GM21723 (cell line): ENCODE results near the gene FHIT.

Experiments
- ATAC-seq: cut with Tn5 transposase; IDR thresholded peaks from one replicate; pipeline ENCODE4 v1.9.1; 2021; ENCODE audit warnings: mild to moderate bottlenecking, moderate library complexity; ENCODE audit not compliant: unreplicated experiment

Gene FHIT

DNA sequence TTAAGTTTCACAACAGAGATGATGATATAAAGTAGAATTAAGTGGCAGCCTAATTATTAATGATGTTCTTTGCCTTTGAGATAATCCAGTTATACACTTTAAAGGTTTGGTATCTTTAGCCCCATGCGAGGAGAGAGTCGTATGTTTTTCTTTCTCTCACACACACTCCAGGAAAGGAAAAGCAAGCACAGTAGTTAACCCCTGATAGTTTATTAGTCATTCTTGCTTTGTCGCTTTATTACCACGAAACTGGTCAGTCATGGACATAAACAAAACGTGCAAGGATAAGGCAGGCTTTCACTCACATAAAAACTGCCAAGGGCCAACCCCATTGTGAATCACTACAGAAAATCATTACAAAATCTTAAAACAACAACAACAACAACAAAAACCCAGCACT, 866.9 kb downstream of the FHIT start:
- no peak for ATAC-seq

DNA sequence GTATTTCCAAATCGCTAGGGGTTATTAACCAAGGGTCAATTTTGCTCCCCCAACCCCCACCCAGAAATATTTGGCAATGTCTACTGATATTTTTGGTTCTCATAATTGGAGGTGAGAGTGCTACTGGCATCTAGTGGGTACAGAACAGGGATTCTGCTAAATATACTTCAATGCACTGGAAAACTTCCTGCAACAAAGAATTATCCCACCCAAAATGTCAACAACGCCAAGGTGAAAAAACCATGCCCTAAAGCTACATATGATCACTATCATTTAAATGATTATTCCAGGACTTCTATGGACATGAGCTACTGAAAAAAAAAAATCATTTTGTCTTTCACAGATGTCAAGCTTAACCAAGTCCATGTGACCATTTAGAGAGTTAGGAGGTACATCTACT, 867.9 kb downstream of the FHIT start:
- no peak for ATAC-seq

DNA sequence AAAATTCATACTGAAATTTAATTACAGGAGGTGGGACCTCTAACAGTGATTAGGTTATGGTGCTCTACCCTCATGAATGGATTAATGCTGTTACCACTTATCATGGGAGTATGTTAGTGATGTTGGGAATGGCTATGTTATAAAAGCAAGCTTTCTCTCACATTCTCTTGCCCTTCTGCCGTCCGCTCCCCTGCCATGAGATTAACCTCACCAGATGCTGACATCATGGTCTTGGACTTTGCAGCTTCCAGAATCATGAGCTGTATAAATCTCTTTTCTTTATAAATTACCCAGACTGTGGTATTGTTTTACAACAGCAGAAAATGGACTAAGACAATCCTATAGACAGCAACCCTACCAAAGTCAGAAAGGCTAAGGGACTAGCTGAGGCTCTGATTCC, 884.8 kb downstream of the FHIT start:
- ATAC-seq, result no peak

DNA sequence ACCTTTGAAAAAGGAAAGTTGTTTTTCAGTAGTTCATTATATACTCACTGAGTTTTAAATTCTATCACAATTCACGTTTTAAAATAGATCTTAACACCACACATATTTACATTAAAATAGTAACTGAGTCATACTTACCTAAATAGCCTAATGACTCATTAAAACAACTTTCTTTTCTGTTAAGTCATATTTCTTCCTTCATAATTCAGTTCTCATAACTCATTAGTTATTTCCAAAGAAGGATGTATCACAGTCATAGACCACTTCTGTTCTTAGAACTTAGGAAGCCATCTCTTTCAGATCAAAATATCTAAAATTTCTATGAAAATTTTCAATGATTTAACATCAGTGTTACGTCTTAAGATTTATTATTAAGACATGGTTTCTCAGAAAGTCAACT, 885.9 kb downstream of the FHIT start:
- no peak for ATAC-seq

DNA sequence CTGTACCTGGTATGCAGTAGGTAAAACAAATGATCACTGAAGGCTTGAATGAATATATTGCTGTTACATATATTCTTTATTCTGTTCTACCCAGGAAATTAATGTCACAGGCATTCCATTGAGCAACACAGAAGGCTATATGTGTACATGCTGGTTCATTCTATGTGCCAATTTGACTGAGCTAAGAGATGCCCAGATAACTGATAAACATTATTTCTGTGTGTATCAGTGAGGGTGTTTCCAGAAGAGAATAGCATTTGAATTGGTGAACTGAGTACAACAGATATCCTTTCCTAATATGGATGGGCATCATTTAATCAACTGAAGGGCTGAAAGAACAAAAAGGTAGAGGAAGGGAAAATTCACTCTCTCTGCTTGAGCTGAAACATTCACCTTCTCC, 886.8 kb downstream of the FHIT start:
- no peak for ATAC-seq

DNA sequence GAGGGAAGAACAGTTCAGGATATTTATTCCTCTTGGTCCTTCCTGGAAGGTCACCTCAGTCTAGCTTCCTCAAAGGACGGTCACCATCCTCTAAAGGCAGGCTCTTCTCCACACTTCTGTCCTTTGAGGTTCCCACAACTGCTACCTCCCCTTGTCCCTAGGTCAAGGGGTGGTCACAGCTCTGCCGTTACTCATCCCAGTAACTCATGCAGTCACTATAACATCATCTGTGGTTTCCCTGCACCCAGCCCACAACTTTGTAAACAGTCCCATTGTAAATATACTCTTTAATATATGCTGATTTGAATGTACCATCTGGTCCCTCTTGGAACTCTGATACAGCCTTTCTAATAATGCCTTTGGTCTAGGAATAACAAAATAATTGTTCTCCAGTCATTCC, 887.4 kb downstream of the FHIT start:
- no peak for ATAC-seq

DNA sequence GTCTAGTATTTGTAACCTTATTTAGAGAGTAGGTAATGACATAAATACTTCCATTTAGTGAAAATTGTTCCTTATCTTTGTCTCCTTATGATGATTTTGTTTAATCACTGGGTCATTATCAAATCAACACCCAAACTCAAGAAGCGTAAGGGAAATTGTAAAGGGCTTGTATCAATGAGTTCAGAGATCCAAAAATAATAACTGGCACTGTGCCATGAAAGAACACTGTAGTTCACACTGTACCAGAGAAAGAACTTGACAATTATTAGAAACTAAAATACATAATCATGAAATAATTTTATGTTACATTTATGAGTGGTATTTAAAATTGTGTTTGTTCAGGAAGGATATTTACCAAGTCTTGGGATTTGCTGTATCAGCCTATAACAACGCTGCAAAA, 895.4 kb downstream of the FHIT start:
- no peak for ATAC-seq

DNA sequence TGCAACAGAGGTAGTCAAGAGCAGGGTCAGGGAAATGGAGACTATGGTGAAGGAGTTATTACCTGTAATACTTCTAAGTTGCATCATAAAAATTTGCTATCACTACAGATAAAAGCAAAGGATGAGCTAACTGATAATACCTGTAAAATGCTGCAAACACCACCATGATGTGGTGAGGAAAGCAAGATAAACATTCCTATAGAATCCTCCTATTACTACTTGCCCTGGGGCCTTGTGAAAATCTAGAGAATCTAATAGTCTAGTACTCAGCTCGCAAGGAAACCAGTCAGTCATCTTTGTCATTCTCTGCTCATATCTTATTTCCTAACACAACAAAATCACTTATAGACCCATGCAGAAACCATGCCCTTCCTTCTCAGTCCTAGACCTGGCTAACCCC, 899.8 kb downstream of the FHIT start:
- ATAC-seq, result no peak

DNA sequence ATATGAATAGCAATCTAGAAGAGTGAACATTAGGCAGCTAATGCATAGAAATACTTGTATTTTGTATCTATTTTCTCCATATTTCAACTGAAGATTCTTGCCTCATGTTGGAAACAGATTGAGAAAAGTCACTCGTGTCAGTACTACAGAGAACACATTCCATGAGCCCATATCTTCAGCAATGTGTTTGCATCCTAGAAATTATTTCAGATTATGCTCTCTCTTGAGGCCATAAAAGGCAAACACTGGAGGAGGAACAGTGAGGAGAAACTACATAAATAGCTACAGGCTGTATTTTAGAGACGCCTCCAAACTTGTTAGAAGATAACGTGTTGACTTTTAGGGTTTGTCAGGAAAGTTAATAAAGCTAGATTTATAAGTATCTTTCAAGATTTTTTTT, 906.9 kb downstream of the FHIT start:
- ATAC-seq, result no peak

DNA sequence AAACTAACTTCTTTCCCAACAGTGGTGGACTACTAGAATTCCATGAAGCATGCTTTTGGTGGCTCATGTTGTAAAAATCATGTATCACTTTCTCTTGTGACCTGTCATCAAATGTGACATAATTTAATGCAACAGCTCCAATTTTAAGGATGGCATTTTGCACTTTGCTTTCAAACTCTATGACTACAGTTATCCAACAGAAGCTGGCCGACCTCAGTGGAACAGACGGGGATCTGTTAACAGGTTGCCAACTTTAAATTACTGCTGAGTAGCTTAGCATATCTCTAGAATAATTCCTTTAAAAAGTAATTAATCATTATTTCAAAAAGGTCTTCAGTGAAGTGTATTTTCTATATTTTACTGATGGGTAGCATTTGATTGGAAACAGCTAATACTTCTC, 907.4 kb downstream of the FHIT start:
- ATAC-seq, result no peak

DNA sequence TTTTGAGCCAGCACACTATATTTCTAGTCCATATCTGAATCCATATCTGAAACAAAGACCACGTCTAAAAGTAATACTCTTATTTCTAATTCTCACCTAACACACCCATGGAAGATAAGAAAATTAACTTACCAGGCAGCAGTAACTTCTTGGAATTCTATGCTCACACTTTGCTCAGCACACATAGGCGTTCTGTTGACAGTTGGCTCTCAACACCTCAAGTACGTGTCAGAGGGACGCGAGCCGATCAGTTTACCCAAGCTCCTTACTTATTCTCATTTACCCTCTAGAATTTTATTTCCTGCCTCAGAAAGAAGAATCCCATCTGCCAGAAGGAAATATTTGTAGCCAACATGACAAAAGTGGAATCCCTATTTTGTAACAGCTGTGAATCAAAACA, 911.9 kb downstream of the FHIT start:
- no peak for ATAC-seq

DNA sequence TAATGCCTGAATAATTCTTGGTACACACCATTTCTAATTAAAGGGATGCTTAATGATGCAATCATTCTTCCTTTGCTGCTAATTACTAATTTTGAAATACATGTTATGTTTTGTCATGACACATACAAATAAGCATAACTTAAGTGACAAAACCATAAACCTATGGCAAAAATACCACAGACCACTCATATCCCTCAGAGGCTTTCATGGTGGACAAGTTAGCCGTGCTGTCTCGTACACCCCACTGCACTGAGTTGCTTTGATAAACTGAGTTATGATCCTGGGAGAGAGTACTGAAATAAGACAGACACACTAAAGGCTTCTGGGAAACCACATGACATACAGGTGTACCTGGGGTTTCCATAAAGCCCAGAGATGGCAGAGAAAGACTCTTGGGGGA, 913.8 kb downstream of the FHIT start:
- no peak for ATAC-seq

DNA sequence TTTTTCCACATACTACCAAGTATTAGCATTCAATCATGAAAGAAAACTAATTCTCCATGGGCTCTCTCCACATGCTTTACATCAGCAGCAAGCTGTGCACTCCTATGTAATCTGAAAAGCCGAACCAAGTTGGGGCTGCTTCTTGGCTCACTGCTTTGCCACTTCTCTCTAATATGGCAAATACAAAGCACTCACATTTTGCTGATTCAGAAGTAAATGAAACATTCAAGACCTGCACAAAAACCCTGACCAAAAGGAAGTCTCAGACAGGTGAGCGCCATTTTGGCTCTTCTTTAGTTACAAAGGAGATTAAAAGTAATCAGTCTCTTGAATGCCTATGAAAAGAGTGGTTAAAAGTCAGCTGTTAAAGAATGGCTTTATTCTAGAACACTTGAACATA, 915.2 kb downstream of the FHIT start:
- ATAC-seq, result no peak

DNA sequence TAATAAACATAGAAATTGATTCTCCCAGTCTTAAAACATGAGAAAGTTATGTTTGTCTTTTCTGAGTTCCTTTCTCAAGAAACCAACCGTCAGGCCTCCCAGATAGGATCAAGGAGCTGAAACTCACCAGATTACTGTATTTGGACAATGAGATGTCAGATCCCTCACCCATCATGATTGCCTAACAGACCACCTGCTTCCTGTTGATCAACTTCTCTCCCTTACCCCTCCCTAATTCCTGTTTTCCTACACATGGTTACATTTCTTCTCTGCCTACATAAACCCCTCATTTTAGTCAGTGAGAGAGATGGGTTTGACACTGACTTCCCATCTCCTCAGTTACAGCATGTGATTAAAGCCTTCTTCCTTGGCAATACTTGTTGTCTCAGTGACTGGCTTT, 917.5 kb downstream of the FHIT start:
- ATAC-seq, result no peak

DNA sequence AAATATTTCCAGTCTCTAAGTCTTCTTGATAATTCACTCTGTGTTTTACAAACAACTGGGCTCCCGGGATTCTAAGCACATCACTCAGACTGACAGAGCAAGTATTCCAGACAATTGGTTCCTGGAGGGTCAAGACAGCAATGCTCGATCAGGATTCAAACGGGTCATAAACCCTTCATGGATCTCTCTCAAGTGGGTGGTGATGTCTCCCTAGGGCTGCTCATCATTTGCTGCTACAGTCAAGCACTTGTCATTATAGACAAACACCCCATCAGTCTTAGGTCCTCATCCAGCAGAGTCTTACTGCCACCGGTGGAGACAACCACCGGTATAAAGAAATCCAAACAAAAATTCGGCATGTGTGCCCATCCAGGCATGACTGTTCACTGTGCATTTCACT, 921.1 kb downstream of the FHIT start:
- no peak for ATAC-seq

DNA sequence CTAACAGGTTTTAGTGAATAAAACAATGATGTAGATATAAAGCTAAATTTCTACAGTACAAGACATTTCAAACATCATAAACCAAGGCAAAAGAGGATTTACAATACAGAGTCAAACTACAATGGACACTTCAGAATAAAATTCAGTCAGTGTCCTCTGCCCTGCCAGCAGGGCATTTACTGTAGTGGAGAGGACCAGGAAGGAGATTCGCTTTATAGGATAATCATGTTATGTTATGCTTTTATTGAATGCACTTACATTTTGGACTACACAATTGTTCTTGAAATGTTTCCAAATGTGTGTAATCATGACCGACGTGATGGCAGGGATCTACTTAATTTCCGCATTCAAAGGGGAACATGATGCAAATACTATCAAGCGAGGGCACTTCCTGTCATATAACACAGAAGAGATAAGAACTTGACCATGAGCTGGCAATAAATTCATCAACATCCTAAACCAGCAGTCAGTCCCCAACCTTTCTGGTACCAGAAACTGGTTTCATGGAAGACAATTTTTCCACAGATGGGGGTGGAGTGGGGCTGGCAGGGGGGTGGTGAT, 925.6 kb downstream of the FHIT start:
- no peak for ATAC-seq

DNA sequence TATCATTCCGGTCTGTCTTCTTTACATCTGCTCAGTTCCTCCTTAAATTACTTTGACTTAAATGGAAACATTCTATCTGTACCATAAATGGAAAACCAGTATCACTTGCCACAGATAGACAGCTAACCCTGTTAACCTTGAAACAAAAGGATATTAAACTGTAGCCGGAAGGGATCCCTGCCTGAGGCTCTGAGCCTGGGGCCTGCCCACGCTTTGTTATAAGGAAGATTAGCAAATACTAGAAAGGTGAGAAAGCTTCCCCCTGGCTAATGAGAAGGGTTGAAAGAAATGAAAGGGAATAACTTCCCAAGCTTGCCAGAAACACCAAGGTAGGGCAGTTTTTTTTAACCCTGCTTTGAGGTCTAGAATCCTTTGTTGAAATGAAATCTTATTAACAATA, 927.6 kb downstream of the FHIT start:
- ATAC-seq, result no peak

DNA sequence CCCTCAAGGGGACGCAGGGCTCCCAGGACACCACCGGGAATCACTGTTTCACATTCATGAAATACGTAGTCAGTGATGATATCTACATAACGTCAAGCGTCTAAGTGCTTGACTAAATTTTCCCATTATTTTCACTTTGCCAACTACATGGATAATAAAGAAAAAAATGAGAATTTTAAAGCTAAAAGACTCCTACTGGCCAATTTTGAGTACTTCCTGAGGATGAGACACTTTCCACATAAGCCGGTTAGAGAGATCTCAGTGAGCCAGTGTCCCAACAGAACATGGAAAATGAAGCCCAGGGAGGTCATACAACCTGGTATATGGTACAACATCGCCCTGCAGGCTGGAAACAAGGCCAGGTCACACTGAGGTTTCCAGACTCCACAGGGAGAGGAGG, 928.1 kb downstream of the FHIT start:
- no peak for ATAC-seq

DNA sequence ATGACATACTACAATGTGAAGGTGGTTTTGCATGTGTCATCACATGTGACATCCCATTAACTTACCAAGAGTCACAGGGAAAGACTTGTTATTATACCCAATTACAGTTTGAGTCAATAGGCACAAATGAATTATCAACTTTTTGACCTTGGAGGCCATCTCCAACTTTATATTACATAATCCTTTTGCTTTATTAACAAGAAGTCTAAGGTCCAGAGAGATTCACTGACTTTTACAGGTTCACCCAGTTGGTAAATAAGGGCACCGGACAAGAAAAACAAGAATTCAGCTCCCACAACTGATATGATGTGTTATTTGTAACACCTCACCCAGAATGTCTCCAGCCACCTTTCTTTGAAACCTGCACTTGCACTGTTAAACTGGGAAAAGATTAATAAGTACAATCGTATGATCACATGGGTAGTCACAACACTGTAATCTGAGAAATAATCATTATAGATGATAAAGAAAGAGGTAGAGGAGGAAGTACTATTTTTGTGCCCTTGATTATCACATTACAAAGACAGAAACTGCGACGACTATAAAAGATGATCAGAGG, 928.9 kb downstream of the FHIT start:
- ATAC-seq, result no peak

DNA sequence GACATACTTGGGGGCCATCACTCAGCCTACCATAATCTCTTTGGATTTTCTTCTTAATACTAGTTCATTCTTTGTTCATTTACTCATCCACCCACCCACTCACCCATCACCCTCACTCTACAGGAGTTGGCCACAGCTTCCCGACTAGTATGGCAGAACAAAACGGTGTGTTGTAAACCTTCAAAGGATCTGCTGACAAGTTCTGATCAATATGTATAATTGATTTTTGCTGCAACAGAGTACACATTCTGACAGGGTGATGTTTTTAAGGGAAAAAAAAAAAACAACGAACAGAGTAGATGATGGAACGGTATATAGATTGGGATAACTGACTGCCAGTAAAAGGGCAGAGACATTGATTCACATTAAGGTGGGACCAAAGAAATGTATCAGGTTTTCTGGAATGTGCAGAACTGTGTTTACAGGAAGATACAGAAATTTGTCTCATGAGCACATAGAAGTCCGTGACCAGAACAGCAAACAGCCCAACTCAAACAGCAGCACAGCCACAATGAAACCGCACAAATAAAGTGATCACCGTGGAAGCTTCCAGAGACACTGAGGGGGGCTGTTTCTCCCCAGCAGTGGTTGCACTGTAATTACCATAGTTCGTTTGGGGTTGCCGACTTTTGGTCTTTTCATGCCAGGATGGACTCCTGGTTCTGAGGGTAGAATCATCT, 931.9 kb downstream of the FHIT start:
- no peak for ATAC-seq

DNA sequence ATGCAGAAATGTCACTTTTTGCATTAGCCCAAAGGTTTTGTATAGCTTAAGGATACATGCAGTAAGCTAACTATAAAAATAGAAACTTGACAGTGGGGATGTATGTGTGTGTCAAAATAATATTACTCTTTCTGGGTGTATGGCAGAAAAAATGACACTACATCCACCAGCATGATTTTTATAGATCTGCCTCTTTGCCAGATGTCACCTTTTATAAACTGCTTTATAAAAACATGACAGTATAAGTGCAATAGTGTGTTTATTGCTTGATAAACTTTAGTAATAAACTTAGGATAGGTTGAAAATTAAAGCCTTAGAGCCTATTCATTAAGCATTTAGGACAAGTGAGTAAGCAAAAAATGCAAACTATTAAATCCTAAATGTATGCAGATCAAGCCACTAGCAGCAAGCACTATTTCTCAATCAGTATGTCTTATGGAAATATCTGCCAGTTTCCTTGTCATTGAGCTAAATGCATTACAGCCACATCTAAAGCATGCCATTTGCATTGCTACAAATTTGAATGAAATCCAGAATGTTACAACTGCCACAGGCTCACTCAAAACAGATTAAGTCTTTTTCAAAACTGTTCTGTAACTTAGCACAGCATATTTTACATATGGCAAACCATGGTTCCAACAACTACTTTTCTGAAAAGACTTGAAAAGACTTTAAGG, 935.0 kb downstream of the FHIT start:
- no peak for ATAC-seq

DNA sequence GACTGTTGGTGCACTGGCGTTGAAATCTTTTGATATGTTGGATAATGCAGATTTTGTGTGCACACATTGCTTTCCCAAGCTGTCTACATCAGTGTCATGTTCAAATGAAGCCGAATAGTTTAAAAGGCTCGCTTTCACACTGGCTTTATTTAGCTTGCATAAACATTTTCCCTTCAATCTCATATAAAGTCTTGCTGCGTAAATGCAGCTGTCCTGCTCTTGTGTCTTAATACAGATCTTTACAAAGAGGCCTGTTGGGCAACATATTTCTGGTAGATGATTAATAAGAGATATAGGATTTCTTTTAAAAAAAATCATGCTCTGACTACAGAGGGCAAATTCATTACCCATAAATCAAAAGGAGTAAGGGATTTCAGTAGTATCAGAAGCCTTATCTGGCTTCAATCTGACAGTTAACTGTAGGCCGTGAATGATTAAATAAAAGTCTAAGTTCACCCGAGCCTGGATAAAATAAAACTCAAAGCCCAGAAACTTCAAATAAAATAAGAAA, 937.2 kb downstream of the FHIT start:
- ATAC-seq, result no peak
